Left lobe of liver (tissue), 2 donors: ENCODE results near the gene DDX21. TPM values are rescaled to one million over a fixed set of nuclear protein-coding genes. Genes with fewer than 3 reads are reported as not detected.
"Not testable (repeated sequence)": the region's sequence is repeated elsewhere in the genome, so short reads cannot be mapped to it uniquely, and the experiment has no call there.

Experiments used
- ATAC-seq: fragments of 200-7000 bp; cut with Tn5 transposase; one replicate; pipeline ENCODE4 v1.9.1; 2020; ENCODE audit warnings: mild to moderate bottlenecking, moderate library complexity
- DNase-seq: peaks from one replicate; pipeline ENCODE4 v3.0.0-alpha.2; 2020; ENCODE audit warnings: low spot score
- total RNA-seq: library from RNA; stranded (reverse); gene quantifications from one replicate; pipeline ENCODE4 v1.2.1, GENCODE V29; 2021
- donor health status: DM: no; HTN: no; CAD: no; lungs with moderate emphysema.
- donor health status: DM: no; HTN: yes; CAD: no.

Gene DDX21
- total RNA-seq, 1 donor from 2014 or later, result 14.0 TPM

- DNase-seq (no peak), ATAC-seq (no peak)
Measured at GRCh38 chr10:68987611-68988010, 31.6 kb downstream of the DDX21 start.

- ATAC-seq, result peak; percentile 97
- DNase-seq, result peak; percentile 95
Measured at GRCh38 chr10:68988530-68989316, 32.8 kb downstream of the DDX21 start, which contains the start of gene KIFBP. TSS of gene KIFBP (plus strand) at chr10:68988803. CDS start at chr10:68988833, 30 bp downstream.

GRCh38 chr10:68989317-68989990 lies 33.5 kb downstream of the DDX21 start:
- no peak for DNase-seq
- no peak for ATAC-seq

GRCh38 chr10:68992636-68993440 lies 36.9 kb downstream of the DDX21 start:
- DNase-seq, result no peak
- ATAC-seq, result no peak

- ATAC-seq, result no peak
Measured at GRCh38 chr10:68997211-68997610, 41.2 kb downstream of the DDX21 start.

GRCh38 chr10:69004821-69005220 lies 48.9 kb downstream of the DDX21 start:
- ATAC-seq (peak; percentile 47), DNase-seq (no peak)

More at GRCh38 chr10:68997211-68997610, 41.2 kb downstream of the DDX21 start:
- DNase-seq, result no peak

GRCh38 chr10:69005704-69006485 lies 49.9 kb downstream of the DDX21 start:
- no peak for ATAC-seq
- DNase-seq, result no peak

- DNase-seq, result no peak
- no peak for ATAC-seq
Measured at GRCh38 chr10:69007260-69007659, 51.3 kb downstream of the DDX21 start.

- DNase-seq (no peak), ATAC-seq (no peak)
Measured at GRCh38 chr10:69009360-69009759, 53.4 kb downstream of the DDX21 start.

GRCh38 chr10:69010151-69010640 lies 54.2 kb downstream of the DDX21 start:
- ATAC-seq, result no peak
- no peak for DNase-seq

GRCh38 chr10:69012778-69013177 lies 56.8 kb downstream of the DDX21 start:
- not testable (repeated sequence) for DNase-seq, ATAC-seq

GRCh38 chr10:69014171-69014570 lies 58.2 kb downstream of the DDX21 start:
- ATAC-seq (no peak), DNase-seq (no peak)

GRCh38 chr10:69018613-69019012 lies 62.6 kb downstream of the DDX21 start:
- ATAC-seq, result no peak
- DNase-seq, result no peak

GRCh38 chr10:69022611-69023010 lies 66.6 kb downstream of the DDX21 start:
- ATAC-seq (no peak), DNase-seq (no peak)

GRCh38 chr10:69025370-69025896 lies 69.5 kb downstream of the DDX21 start:
- DNase-seq (no peak), ATAC-seq (no peak)

- no peak for ATAC-seq
Measured at GRCh38 chr10:69033256-69033655, 77.3 kb downstream of the DDX21 start.

More at GRCh38 chr10:69033256-69033655, 77.3 kb downstream of the DDX21 start:
- no peak for DNase-seq
